SK-N-SH treated with all-trans-retinoic acid at 6 μM for 48 hours (cell line): ENCODE data around the gene C6orf120.

Experiments used
- CSDC2 ChIP-seq: fragments of 250-450 bp; sonication (Bioruptor Pico); IDR thresholded peaks from 2 replicates; pipeline ENCODE4 v1.5.0; 2020; ENCODE audit warnings: mild to moderate bottlenecking, moderate library complexity
- GLIS3 ChIP-seq: fragments of 250-450 bp; sonication (Bioruptor Pico); IDR thresholded peaks from 2 replicates; pipeline ENCODE4 v1.5.0; 2020; ENCODE audit warnings: mild to moderate bottlenecking, moderate library complexity
- ISL1 ChIP-seq: fragments of 250-450 bp; sonication (Bioruptor Pico); IDR thresholded peaks from 2 replicates; pipeline ENCODE4 v2.1.2; 2022; ENCODE audit warnings: mild to moderate bottlenecking, moderate library complexity
- PATZ1 ChIP-seq: fragments of 250-450 bp; sonication (Bioruptor Pico); IDR thresholded peaks from 2 replicates; pipeline ENCODE4 v1.8.0; 2020; ENCODE audit warnings: mild to moderate bottlenecking, moderate library complexity, borderline replicate concordance
- RARB ChIP-seq: fragments of 250-450 bp; sonication (Bioruptor Pico); IDR thresholded peaks from 2 replicates; pipeline ENCODE4 v1.8.0; 2021; ENCODE audit warnings: mild to moderate bottlenecking, moderate library complexity
- TOX ChIP-seq: fragments of 250-450 bp; sonication (Bioruptor Pico); IDR thresholded peaks from 2 replicates; pipeline ENCODE4 v1.8.0; 2021; ENCODE audit warnings: mild to moderate bottlenecking, moderate library complexity, borderline replicate concordance
- ZFP3 ChIP-seq: fragments of 250-450 bp; sonication (Bioruptor Pico); IDR thresholded peaks from 2 replicates; pipeline ENCODE4 v1.5.0; 2020; ENCODE audit warnings: mild to moderate bottlenecking, moderate library complexity
- ZFP30 ChIP-seq: fragments of 450-650 bp; formaldehyde crosslinking; IDR thresholded peaks from 2 replicates; pipeline ENCODE4 v1.5.0; 2022; ENCODE audit warnings: mild to moderate bottlenecking, moderate library complexity
- ZNF565 ChIP-seq: fragments of 450-650 bp; formaldehyde crosslinking; conservative IDR thresholded peaks from 2 replicates; pipeline ENCODE4 v1.5.0; 2020; ENCODE audit warnings: low read depth, mild to moderate bottlenecking, moderate library complexity
- ZNF8 ChIP-seq: fragments of 450-650 bp; formaldehyde crosslinking; IDR thresholded peaks from 2 replicates; pipeline ENCODE4 v1.5.0; 2020; ENCODE audit warnings: mild to moderate bottlenecking, moderate library complexity
- TF ChIP-seq, protein P1 (sequence below): fragments of 250-450 bp; sonication (Bioruptor Pico); IDR thresholded peaks from 2 replicates; pipeline ENCODE4 v1.5.1; 2020; ENCODE audit warnings: low read depth, mild to moderate bottlenecking, moderate library complexity
- TF ChIP-seq, protein P2 (sequence below): fragments of 250-450 bp; sonication (Bioruptor Pico); IDR thresholded peaks from 2 replicates; pipeline ENCODE4 v1.5.0; 2020; ENCODE audit warnings: mild to moderate bottlenecking, moderate library complexity

DNA sequence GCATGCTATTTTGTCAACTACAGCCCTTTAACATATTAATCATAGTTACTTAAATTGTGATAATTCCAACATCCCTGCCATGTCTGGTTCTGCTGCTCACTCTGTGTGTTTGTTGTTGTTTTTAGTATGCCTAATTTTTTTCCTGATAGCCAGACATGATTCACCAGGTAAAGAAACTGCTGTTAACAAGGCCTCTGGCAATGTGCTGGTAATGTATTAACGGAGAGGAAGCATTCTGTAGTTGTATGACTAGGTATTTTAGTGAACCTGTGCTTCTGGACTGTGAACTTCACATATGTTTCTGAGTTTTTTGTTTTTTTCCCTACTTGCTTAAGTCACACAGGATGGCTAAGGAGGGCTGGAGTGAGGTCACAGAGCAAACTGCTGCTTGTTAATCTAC, 44.6 kb downstream of the C6orf120 start:
- TF ChIP-seq ZFP30 (no peak), ZNF8 (CRISPR knock-in tag) (no peak), RARB (CRISPR knock-in tag) (no peak), TOX (CRISPR knock-in tag) (no peak), GLIS3 (CRISPR knock-in tag) (no peak), ZFP3 (no peak), ZNF565 (CRISPR knock-in tag) (no peak), ISL1 (CRISPR knock-in tag) (no peak), CSDC2 (no peak), PATZ1 (CRISPR knock-in tag) (no peak)
- TF ChIP-seq, protein P1, sequence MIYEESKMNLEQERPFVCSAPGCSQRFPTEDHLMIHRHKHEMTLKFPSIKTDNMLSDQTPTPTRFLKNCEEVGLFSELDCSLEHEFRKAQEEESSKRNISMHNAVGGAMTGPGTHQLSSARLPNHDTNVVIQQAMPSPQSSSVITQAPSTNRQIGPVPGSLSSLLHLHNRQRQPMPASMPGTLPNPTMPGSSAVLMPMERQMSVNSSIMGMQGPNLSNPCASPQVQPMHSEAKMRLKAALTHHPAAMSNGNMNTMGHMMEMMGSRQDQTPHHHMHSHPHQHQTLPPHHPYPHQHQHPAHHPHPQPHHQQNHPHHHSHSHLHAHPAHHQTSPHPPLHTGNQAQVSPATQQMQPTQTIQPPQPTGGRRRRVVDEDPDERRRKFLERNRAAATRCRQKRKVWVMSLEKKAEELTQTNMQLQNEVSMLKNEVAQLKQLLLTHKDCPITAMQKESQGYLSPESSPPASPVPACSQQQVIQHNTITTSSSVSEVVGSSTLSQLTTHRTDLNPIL (CRISPR knock-in tag) = no peak
- TF ChIP-seq, protein P2, sequence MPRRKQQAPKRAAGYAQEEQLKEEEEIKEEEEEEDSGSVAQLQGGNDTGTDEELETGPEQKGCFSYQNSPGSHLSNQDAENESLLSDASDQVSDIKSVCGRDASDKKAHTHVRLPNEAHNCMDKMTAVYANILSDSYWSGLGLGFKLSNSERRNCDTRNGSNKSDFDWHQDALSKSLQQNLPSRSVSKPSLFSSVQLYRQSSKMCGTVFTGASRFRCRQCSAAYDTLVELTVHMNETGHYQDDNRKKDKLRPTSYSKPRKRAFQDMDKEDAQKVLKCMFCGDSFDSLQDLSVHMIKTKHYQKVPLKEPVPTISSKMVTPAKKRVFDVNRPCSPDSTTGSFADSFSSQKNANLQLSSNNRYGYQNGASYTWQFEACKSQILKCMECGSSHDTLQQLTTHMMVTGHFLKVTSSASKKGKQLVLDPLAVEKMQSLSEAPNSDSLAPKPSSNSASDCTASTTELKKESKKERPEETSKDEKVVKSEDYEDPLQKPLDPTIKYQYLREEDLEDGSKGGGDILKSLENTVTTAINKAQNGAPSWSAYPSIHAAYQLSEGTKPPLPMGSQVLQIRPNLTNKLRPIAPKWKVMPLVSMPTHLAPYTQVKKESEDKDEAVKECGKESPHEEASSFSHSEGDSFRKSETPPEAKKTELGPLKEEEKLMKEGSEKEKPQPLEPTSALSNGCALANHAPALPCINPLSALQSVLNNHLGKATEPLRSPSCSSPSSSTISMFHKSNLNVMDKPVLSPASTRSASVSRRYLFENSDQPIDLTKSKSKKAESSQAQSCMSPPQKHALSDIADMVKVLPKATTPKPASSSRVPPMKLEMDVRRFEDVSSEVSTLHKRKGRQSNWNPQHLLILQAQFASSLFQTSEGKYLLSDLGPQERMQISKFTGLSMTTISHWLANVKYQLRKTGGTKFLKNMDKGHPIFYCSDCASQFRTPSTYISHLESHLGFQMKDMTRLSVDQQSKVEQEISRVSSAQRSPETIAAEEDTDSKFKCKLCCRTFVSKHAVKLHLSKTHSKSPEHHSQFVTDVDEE (CRISPR knock-in tag) = no peak
